Liver (tissue), 3 donors: Measurements from ENCODE around the gene NUDT16L1.

Experiments used
- CTCF ChIP-seq: fragments of 150-350 bp; IDR thresholded peaks from 2 replicates; pipeline ENCODE4 v1.5.1; 2017; ENCODE audit warnings: improper control_type of control experiment, low read depth, low read length; ENCODE audit not compliant: missing input control
- EGR1 ChIP-seq, 2 donors: IDR thresholded peaks; 2 replicates each; pipeline ENCODE4 v1.6.1; 2016 to 2018; ENCODE audit warnings: antibody characterized with exemption in 2 of 2, low read depth in 2 of 2
- GABPA ChIP-seq, 2 donors: IDR thresholded peaks in 1 of 2; conservative IDR thresholded peaks in 1 of 2; 2 replicates each; pipeline ENCODE4 v1.6.1; 2016; ENCODE audit warnings: antibody characterized with exemption in 2 of 2, mild to moderate bottlenecking in 1 of 2, moderate library complexity in 1 of 2
- MAX ChIP-seq: IDR thresholded peaks from 2 replicates; pipeline ENCODE4 v1.6.1; 2016; ENCODE audit warnings: antibody characterized with exemption
- RAD21 ChIP-seq, 2 donors: IDR thresholded peaks; 2 replicates each; pipeline ENCODE4 v1.6.1; 2016; ENCODE audit warnings: antibody characterized with exemption in 2 of 2, mild to moderate bottlenecking in 2 of 2
- RXRA ChIP-seq, 2 donors: IDR thresholded peaks; 2 replicates each; pipeline ENCODE4 v1.6.1; 2017 to 2018; ENCODE audit warnings: antibody characterized with exemption in 2 of 2, mild to moderate bottlenecking in 1 of 2
- YY1 ChIP-seq: IDR thresholded peaks from 2 replicates; pipeline ENCODE4 v1.6.1; 2016; ENCODE audit warnings: antibody characterized with exemption, mild to moderate bottlenecking
- TF ChIP-seq, protein P1 (sequence below): IDR thresholded peaks from 2 replicates; pipeline ENCODE4 v1.6.1; 2016; ENCODE audit warnings: antibody characterized with exemption, mild to moderate bottlenecking
- TF ChIP-seq, protein P2 (sequence below): IDR thresholded peaks from 2 replicates; pipeline ENCODE4 v1.6.1; 2016; ENCODE audit warnings: antibody characterized with exemption
- donor health status: healthy.
- donor health status: healthy.

- TF ChIP-seq GABPA (IDR thresholded peaks at IDR 0.05 in 1 of 2, conservative IDR thresholded peaks at IDR 0.05 in 1 of 2) (no peak), CTCF (no peak), RAD21 (IDR thresholded peaks at IDR 0.05) (peak in 1 of 2 donors; percentile 24), EGR1 (IDR thresholded peaks at IDR 0.05; ENCODE audit: low read depth in 2 of 2) (no peak), MAX (no peak), RXRA (IDR thresholded peaks at IDR 0.05) (peak; percentile 51 to 74), YY1 (peak; percentile 33)
- TF ChIP-seq, protein P1, sequence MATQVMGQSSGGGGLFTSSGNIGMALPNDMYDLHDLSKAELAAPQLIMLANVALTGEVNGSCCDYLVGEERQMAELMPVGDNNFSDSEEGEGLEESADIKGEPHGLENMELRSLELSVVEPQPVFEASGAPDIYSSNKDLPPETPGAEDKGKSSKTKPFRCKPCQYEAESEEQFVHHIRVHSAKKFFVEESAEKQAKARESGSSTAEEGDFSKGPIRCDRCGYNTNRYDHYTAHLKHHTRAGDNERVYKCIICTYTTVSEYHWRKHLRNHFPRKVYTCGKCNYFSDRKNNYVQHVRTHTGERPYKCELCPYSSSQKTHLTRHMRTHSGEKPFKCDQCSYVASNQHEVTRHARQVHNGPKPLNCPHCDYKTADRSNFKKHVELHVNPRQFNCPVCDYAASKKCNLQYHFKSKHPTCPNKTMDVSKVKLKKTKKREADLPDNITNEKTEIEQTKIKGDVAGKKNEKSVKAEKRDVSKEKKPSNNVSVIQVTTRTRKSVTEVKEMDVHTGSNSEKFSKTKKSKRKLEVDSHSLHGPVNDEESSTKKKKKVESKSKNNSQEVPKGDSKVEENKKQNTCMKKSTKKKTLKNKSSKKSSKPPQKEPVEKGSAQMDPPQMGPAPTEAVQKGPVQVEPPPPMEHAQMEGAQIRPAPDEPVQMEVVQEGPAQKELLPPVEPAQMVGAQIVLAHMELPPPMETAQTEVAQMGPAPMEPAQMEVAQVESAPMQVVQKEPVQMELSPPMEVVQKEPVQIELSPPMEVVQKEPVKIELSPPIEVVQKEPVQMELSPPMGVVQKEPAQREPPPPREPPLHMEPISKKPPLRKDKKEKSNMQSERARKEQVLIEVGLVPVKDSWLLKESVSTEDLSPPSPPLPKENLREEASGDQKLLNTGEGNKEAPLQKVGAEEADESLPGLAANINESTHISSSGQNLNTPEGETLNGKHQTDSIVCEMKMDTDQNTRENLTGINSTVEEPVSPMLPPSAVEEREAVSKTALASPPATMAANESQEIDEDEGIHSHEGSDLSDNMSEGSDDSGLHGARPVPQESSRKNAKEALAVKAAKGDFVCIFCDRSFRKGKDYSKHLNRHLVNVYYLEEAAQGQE = no peak
- TF ChIP-seq, protein P2, sequence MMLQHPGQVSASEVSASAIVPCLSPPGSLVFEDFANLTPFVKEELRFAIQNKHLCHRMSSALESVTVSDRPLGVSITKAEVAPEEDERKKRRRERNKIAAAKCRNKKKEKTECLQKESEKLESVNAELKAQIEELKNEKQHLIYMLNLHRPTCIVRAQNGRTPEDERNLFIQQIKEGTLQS = no peak
Observed at GRCh38 chr16:4675864-4676786, 17.2 kb upstream of the NUDT16L1 start.
